ENCODE data around the gene KMT2B.

The KMT2B gene

DNA sequence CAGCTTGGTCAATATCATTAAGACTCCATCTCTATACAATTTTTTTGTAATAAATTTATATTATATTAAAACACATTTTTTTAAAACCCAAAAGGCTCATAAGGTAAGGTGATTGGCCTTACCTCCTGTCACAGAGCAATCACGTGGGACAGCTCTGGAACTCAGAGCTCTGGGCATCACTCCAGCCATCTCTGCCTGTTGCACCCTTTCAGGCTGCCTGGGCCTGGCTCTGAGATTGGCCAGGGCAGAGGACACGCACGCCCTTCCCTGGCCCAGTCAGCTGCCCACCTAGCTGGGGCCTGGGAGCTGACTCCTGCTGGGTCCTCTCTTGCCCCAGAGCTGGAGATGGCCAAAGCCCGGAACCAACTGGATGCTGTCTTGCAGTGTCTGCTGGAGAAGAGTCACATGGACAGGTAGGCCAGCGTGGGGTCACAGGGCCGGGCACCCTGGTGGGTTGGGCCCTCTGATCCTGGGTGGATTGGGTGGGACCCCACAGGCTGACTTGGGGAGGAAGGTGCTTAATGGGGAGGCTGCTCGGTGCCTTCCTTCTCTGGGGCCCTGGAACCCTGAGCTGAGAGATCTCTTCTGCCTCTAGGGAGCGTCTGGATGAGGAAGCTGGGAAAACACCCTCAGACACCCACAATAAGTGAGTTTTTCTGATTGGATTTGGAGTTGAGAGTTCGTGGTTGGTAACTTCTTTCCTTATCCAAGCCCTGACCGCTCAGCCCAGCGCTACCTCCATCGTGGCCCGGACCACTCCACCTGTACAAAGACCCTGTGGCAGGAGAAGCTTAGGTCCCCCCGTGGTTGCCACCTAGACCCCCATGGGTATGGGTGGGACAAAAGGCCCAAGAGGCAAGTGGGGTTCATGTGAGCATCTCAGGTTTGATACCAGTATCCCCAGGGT, 34.3 kb downstream of the KMT2B start:
- in situ Hi-C loops (cut with HindIII; ENCODE audit: low pct_ligation_motif_present, low pct_unique_long_range_greater_than_20kb, low sequenced_read_pairs), result no loop called here

DNA sequence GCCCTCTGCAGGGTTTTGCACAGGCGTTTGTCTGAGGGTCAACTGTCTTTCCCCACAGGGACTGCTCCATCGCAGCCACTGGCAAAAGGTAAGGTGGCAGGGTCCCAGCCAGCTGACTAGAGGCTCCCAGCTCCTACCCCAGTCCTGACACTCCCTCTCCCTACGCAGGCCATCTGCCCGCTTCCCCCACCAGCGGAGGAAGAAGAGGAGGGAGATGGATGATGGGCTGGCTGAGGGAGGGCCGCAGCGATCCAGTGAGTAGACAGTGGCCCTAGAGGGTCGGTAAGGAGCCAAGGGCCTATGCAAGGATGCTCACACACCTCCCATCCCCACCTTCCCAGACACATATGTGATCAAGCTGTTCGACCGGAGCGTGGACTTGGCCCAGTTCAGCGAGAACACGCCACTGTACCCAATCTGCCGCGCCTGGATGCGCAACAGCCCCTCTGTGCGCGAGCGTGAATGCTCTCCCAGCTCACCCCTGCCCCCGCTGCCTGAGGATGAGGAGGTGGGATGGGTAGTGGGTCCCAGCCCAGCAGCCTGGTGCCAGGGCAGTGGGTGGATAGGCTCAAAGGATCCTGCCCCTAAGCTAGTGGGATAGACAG, 35.0 kb downstream of the KMT2B start:
- in situ Hi-C loops (cut with HindIII; ENCODE audit: low pct_ligation_motif_present, low pct_unique_long_range_greater_than_20kb, low sequenced_read_pairs), result no loop called here

More for the DNA sequence above, 34.3 kb downstream of the KMT2B start:
- no peak for DNase-seq

DNA sequence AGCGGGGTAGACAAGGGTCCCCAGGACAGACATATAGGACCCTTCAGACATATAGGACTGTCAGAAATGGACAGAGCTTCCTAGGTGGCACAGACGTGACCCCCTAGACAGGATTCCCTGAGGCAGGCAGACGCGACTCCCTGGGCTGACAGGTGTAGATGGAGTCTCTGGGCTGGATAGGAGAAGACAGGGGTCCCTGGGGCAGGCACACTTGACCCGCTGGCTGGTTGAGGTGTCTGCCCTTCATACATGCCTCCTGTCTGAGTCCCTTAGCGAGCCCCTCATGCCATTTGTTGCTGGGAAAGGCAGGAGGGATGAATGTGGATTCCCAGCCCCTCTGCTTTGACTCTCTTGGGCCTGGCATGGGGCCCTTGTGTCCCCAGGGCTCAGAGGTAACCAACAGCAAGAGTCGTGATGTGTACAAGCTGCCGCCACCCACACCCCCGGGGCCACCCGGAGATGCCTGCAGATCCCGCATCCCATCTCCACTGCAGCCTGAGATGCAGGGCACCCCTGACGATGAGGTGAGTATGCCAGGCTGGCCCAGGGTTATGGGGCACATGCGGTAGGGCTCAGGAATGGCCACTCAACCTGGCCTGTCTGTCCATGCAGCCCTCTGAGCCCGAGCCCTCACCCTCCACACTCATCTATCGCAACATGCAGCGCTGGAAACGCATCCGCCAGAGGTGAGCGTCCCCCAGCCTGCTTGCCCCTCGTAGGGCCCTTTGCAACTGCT, 36.0 kb downstream of the KMT2B start:
- DNase-seq, result no peak
- in situ Hi-C loops (cut with HindIII; ENCODE audit: low pct_ligation_motif_present, low pct_unique_long_range_greater_than_20kb, low sequenced_read_pairs), result no loop called here

More for the DNA sequence above, 35.0 kb downstream of the KMT2B start:
- no peak for DNase-seq

DNA sequence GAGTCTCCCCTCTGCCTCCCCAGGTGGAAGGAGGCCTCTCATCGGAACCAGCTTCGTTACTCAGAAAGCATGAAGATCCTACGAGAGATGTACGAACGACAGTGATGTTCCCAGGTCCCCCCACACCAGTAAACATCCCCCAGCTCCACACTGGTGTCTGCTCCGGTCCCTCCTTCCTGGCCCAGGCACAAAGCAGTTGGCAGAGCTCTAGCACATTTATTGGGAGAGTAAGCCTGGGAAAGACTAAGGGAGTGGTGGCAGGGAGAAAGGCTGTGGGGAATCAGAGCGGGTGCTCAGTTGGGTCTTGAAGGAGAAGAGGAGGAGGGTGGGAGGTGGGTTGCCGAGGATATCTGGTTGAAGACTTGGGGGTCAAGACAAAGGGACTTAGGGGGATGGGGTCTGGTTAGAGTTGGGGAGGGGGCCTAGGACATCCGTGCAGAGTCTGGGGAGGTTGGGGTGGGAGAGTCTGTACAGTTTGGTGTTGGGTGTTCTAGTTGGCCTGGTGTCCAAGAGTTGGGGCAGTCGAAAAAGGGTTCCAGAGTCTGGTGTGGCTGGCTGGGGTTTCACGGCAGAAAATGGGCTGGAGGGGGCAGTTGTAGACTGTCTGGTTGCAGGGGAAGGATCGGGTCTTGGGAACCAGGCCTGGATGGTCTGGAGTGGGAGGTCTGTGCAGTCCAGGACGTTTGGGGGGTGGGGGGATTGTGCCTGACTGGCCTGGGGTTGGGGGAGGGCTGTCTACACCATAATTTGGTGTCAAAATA, 36.7 kb downstream of the KMT2B start:
- in situ Hi-C loops (cut with HindIII; ENCODE audit: low pct_ligation_motif_present, low pct_unique_long_range_greater_than_20kb, low sequenced_read_pairs), result no loop called here
- no peak for DNase-seq

DNA sequence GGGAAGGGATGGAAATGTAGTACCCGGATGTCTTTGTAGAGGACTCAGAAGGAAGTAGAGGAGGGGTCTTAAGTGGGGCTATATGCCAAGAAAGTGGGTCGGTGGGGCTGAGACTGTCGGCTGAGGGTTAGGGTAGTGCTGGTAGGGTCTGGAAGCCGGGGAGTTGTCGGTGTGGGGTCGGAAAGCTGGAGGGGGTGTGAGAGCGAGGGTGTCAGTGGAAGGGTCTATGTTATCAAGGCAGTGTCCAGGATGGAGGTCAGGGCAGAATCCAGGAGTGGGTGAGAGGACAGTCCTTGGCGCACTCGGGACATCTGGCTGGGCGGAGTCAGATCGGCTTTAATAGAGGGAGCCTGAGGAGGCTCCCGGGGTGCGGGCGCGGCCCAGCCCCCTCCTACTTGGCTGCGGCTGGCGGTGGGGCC, 37.3 kb downstream of the KMT2B start:
- in situ Hi-C loops (cut with HindIII; ENCODE audit: low pct_ligation_motif_present, low pct_unique_long_range_greater_than_20kb, low sequenced_read_pairs), result no loop called here
- DNase-seq, result no peak

DNA sequence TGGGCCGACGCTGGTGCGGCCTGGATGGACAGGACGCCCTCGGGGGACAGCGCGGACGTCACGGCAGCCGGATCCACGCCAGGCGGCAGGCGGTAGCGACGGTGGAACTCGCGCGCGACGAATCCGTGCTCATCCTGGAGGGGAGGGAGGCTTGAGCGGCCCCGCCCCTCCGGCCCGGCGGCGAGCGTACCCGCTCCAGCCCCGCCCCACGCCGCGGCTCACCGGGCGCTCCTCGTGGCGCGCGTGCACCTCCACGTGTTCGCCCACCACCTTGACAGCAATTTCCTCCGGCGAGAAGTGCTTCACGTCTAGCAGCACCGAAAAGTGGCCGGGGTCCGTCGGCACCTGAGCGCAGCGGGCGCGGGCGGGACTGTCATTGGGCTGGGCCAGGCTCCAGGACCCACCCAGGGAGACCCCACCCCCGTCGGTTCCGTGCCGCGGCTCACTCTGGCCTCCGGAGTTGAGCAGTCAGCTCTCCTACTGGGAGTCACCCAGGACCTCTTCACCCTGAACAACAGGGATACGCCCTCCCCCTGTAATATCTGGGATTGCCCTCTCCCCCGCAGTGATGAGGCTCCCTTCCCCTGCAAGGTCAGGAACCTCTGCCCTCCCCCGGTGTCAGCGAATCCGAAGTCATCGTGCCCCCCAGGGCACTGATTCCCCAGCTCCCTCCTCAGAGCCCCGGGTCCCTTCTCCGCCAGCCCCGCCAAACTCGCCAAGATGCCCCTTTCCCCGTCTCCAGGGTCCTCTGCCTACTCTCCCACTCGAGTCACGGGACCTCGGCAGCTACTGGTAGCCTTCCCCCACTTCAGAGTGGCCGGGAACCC, 38.0 kb downstream of the KMT2B start:
- DNase-seq, result no peak
- in situ Hi-C loops (cut with HindIII; ENCODE audit: low pct_ligation_motif_present, low pct_unique_long_range_greater_than_20kb, low sequenced_read_pairs), result no loop called here

DNA sequence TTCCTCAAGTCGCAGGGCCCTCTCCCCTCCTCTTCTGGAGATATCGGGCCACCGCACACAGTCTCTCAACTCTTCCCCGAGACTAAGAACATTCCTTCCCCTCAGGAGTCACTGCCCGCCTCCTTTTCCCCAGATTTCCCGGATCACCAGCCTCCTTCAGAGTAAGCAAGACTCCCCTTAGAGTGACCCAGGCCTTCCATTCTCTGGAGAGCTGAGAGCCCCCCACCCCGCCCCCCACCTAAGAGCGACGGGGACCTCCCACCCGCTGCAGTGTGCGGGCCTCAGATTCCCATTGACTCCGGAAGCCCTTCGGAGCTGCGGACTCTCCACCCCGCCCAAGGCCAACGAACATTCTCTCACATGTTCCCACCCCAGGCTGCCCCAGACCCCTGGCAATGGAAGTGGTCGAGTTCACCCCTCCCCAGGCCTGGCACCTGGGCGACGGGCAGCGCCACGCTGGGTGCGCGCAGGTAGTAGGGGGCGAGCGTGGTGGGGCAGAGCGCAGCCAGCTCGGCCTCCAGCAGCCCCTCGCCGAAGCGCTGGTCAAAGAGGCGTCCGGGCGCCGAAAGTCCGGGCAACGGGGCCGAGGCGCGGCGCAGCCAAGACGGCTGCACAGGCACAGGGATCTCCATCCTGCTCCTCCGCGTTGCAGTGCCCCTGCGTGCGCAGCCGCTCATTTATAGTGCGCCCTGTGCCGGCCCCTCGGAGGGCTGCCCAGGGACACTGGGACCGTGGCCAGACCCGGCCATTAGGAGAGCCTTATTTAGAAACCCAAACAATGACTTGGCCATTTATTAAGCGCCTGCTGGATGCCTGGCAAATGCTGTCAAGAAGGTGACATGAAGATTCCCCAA, 38.8 kb downstream of the KMT2B start, which contains the start of gene HSPB6:
TSS of gene HSPB6 (minus strand) at position 653 of the 854 bp plus-strand sequence. CDS start at position 632, 21 bp downstream.
- no peak for DNase-seq
- in situ Hi-C loops (cut with HindIII; ENCODE audit: low pct_ligation_motif_present, low pct_unique_long_range_greater_than_20kb, low sequenced_read_pairs), result no loop called here

DNA sequence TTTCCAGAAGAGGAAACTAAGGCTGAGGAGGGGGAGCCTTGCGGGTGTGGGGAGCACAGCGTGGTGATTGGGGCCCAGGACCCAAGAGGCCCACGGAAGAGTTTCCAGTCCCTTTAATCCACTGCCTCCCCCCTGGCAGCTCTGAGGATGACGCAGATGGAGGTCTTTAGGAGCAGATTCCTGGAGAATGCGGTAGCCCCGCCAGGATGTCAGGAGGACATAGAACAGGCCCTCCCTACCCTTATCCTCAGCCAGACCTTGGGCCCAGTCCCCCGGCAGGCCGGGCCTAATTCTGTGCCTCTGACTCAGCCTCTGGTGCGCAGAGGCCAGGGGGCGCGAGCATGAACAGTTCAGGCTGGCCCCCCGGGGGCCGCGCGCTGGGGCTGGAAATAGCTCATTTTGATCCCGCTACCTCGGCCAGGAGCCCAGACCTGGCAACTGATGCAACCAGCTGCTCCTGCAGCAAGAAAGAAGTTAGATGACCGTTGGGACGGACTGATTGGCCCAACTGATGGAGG, 39.5 kb downstream of the KMT2B start:
- DNase-seq, result peak; percentile 63
- in situ Hi-C loops (cut with HindIII; ENCODE audit: low pct_ligation_motif_present, low pct_unique_long_range_greater_than_20kb, low sequenced_read_pairs), result no loop called here

DNA sequence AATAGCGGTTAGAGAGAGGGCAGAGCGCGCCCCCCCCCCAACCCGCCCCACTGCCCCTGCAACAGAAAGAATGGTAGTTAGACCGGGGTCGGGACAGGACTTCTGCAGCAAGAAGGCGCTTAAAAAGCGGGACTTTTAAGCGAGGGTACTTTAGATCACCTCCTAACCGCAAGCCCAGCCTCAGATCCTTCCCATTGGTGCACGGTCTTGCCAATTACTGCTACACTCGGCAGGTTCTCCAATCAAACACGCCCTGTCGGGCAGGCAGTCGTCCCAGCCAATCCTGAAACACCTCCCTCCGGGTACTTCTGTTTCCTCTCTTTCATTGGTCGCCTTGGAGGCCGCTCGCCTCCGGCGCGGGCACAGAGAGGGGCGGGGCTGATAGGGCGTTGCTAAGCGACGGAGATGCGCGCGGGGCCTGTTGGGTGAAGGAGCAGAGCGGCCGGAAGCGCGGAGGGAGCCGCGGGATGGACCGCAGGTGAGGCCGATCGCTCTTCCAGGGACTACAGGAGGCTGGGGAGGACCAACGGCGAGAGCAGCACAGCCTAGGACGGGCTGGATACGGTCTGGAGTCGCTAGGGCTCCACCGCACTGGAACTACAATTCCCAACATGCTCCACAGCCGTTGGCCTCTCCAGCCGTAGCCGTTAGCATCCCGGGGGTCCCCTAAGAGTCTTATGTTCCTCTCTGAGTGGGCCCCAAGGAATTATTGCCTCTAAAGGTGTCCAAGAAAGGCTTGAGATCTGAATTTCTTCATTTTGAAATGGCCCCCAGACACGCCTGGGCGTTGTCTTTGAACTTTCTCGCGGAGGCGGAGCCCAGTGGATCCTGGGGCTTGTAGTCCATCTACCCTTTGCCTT, 40.2 kb downstream of the KMT2B start, which contains the start of gene PROSER3:
TSS of gene PROSER3 (plus strand) at position 428 of the 860 bp plus-strand sequence. CDS start at position 468, 40 bp downstream.
- peak; percentile 98 for DNase-seq
- in situ Hi-C loops (cut with HindIII; ENCODE audit: low pct_ligation_motif_present, low pct_unique_long_range_greater_than_20kb, low sequenced_read_pairs), result no loop called here

DNA sequence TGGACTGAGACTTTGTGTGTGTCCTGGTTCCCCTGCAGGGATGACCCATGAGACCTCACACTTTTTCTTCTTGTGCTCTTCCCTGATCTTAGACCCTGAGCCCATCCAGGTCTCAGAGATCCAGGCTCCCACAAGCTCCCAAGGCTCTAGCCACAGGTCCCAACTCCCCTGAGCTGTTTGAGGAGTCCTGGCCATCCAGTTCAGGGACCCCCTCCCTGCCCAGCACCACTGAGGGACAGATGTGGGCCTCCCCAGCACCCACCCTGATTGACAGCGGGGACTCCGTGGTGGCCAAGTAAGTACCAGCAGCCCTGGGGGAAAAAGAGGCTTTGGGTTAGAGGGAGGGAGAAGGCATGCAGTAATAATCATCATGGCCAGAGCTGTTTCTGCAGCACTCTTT, 41.9 kb downstream of the KMT2B start:
- in situ Hi-C loops (cut with HindIII; ENCODE audit: low pct_ligation_motif_present, low pct_unique_long_range_greater_than_20kb, low sequenced_read_pairs), result no loop called here
- no peak for DNase-seq

DNA sequence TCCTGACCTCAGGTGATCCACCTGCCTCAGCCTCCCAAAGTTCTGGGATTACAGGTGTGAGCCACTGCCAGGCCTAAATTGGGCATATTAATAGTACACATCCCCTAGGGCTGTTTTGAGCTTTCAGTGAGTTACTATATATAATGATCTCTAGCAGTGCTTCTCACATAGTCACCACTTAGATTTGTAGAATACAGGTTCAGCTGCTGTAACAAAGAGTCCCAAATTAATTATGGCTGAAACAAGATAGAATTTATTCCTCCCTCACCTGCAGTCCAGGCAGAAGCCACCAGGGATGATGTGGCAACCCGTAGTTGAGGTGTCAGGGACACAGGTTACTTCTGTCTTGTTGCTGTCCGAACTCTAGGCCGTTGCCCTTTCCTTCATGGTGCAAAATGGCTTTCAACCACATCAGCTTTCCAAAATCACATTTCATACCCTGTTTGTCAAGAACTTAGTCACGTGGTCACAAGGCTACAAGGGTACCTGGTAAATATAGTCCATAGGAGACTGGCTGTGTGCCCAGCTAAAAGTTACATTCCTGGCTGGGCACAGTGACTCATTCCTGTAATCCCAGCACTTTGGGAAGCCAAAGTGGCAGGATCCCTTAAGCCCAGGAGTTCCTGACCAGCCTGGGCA, 43.0 kb downstream of the KMT2B start:
- no peak for DNase-seq
- in situ Hi-C loops (cut with HindIII; ENCODE audit: low pct_ligation_motif_present, low pct_unique_long_range_greater_than_20kb, low sequenced_read_pairs), result no loop called here

DNA sequence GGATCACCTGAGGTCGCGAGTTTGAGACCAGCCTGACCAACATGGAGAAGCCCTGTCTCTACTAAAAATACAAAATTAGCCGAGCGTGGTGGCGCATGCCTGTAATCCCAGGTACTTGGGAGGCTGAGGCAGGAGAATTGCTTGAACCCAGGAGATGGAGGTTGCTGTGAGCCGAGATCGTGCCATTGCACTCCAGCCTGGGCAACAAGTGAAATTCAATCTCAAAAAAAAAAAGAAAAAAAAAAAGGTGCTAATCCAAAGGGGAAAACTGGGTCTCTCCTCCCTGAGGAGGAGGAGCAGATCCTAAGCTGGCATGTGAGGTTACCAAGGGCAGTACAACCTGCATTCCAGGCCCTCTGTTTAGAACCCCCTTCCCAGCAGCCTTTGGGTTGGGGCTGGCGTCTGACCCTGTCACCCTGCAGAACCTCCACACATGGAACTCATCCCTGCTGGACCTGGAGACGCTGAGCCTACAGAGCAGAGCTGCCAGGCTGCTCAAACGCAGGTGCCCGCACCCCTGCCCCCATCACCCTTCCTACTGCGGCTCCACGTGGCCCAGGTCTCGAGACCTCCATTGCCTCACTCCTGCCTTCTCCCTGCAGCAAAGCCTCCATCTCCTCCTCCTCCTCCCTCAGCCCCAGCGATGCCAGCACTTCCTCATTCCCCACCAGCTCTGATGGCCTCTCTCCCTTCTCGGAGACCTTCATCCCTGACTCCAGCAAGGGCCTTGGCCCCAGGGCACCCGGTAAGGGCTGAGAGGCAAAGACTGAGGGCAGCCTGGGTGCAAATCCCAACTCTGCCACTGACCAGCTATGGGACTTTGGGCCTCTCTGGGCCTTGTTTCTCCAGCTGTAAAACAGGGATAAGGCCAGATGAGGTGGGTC, 46.9 kb downstream of the KMT2B start:
- no peak for DNase-seq
- in situ Hi-C loops (cut with HindIII; ENCODE audit: low pct_ligation_motif_present, low pct_unique_long_range_greater_than_20kb, low sequenced_read_pairs), result no loop called here

DNA sequence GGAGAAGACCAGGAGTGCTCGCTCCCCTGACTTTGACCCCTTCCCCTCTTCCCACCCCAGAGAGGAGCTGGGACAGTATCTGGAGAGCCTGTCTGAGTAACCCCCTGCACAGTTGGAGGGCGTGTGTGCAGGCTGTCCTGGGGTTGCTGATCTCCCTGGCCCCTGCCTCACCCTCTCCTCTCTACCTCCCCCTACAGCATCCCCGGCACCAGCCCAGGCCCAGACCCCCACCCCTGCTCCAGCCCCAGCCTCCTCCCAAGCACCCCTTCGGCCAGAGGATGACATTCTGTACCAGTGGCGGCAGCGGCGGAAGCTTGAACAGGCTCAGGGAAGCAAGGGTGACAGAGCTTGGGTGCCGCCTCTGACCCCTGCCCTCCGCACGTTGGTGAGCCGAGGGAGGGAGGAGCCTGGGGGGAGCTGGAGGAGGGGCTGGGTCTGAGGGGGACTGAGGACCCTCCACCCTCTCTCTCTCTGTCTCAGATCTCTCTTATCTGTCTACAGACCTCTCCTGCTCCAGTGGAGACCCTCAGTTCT, 48.8 kb downstream of the KMT2B start:
- in situ Hi-C loops (cut with HindIII; ENCODE audit: low pct_ligation_motif_present, low pct_unique_long_range_greater_than_20kb, low sequenced_read_pairs), result no loop called here

More for the DNA sequence above, 48.8 kb downstream of the KMT2B start:
- no peak for DNase-seq
